Measurements from ENCODE around the gene IL1A. TPM values are rescaled to one million over a fixed set of nuclear protein-coding genes. Genes with fewer than 3 reads are reported as not detected.

IL1A gene
- total and polyA plus RNA-seq, 9 of the 15 experiments (the other 6 are each of a cell fraction or from before 2014, with no cell fraction given), result 0.03 to 0.27 (median 0.14) TPM; not detected in 2

GRCh38 chr2:112724591-112725525 lies 59.4 kb downstream of the IL1A start:
- intact Hi-C loops (cut with micrococcal nuclease), result loop anchor here (5.0 to 10.0 kb wide), 2 partner anchors 217 to 240 kb away; partner anchors contain the start of gene TTL
- FAIRE-seq, result peak; percentile 54
- TF ChIP-seq RAD21 (CRISPR knock-in tag; conservative IDR thresholded peaks at IDR 0.05 in 1 of 2, IDR thresholded peaks at IDR 0.05 in 1 of 2) (peak; percentile 78 to 83), ZNF282 (CRISPR knock-in tag; IDR thresholded peaks at IDR 0.05) (no peak), CC2D1A (IDR thresholded peaks at IDR 0.05) (0 out of 2 replicates have a peak, but pooled peaks have one; percentile 45), REST (IDR thresholded peaks at IDR 0.05; ENCODE audit: borderline replicate concordance) (peak; percentile 76), REST (CRISPR knock-in tag; IDR thresholded peaks at IDR 0.05; ENCODE audit: low read depth) (no peak), ZNF311 (CRISPR knock-in tag; IDR thresholded peaks at IDR 0.05) (no peak), CTBP1 (IDR thresholded peaks at IDR 0.05; ENCODE audit: borderline replicate concordance) (peak; percentile 41; the same call in 1 of the 2 replicates), DPF2 (IDR thresholded peaks at IDR 0.05) (no peak), ZNF740 (CRISPR knock-in tag; IDR thresholded peaks at IDR 0.05) (peak; percentile 96), ZNF740 (tag; IDR thresholded peaks at IDR 0.05) (peak in 1 of 2 experiments; percentile 83; a peak in 2 of 4 replicates), POU5F1 (IDR thresholded peaks at IDR 0.05; ENCODE audit: borderline replicate concordance, low read depth, low read length, partially characterized antibody) (no peak)

More at GRCh38 chr2:112724591-112725525, 59.4 kb downstream of the IL1A start:
- Histone ChIP-seq H3K27me3 (ENCODE audit: control insufficient read depth in 2 of 2, insufficient read depth in 2 of 2, low read length in 2 of 2) (no peaks in the 10 kb centered on the region), H3K9me3 (replicated peaks; ENCODE audit: control insufficient read depth, insufficient read depth, low read depth, low read length) (no peaks in the 10 kb centered on the region), H3K4me1 (replicated peaks in 1 of 2; ENCODE audit: control insufficient read depth in 2 of 2, insufficient read depth in 2 of 2, low read length in 2 of 2) (peaks cover 45 to 83% of the 10 kb centered on the region in 2 experiments), H2AFZ (ENCODE audit: low read depth, low read length) (peak overlapping the region; percentile 77), H3K79me2 (ENCODE audit: control insufficient read depth, insufficient read depth, low read length) (no peaks in the 10 kb centered on the region), H3K9me1 (ENCODE audit: control insufficient read depth, insufficient read depth, low read length) (no peaks in the 10 kb centered on the region), H3K4me2 (ENCODE audit: insufficient read depth, low read length) (no peak overlapping the region), H3K9ac (ENCODE audit: insufficient read depth in 1 of 2, low read depth in 2 of 2, low read length in 2 of 2) (peak overlapping the region; percentile 0 to 88; a peak in 2 of 4 replicates), H3K27ac (ENCODE audit: extremely low read depth, low read depth, low read length) (no peak overlapping the region; the same call in 2 of the 3 replicates), H4K20me1 (replicated peaks; ENCODE audit: control insufficient read depth, insufficient read depth, low read length) (no peaks in the 10 kb centered on the region), H3K4me3 (no peak overlapping the region), H3K36me3 (ENCODE audit: control insufficient read depth, insufficient read depth, low read length) (no peaks in the 10 kb centered on the region)
- BruUV-seq (replicated peaks), result no TSS peak
- CTCF ChIA-PET (ENCODE audit: low intra/inter-chr PET ratio), result interaction anchor here (0.9 to 5.2 kb wide), 3 partner anchors 26 to 126 kb away, joined by 5 to 67 read pairs (median 48); no protein-coding TSS in a partner anchor
- 42% methylated on average over 20 of the region's 21 CpGs for WGBS (ENCODE audit: insufficient coverage, low coverage, missing lambda C conversion rate)
- in situ Hi-C loops (cut with MboI), result loop anchor here (5.0 kb wide), 2 partner anchors 98 to 123 kb away; no protein-coding TSS in a partner anchor
- POLR2A ChIA-PET, result interaction anchor here (0.6 to 4.6 kb wide), 5 partner anchors 78 to 160 kb away, joined by 3 to 35 read pairs (median 4); partner anchors contain the start of gene SLC20A1
- ATAC-seq (peak; percentile 64), DNase-seq (ENCODE audit: extremely low read depth in 1 of 4, low spot score in 3 of 4) (peak; percentile 62 to 73 (median 67))

Data from K562 (cell line).